A549 (cell line): Measurements from ENCODE around the gene MRPL9.

ENCODE experiments used
- CTCF ChIP-seq: fragments of >200 bp; sonication (Bioruptor Twin); formaldehyde crosslinking; IDR thresholded peaks from 3 replicates; pipeline ENCODE4 v1.5.1; 2016
- EP300 ChIP-seq, 2 experiments: fragments of >200 bp; sonication (Bioruptor Twin); formaldehyde crosslinking; IDR thresholded peaks; 2 replicates in 1 of 2; 3 replicates in 1 of 2; pipeline ENCODE4 v1.6.1; 2016 to 2017
- GATA3 ChIP-seq: IDR thresholded peaks from 2 replicates; pipeline ENCODE4 v1.6.1; 2012; ENCODE audit warnings: borderline replicate concordance
- HDAC2 ChIP-seq: fragments of 200-600 bp; sonication (generic); IDR thresholded peaks from 2 replicates; pipeline ENCODE4 v1.6.1; 2016
- MAFK ChIP-seq: fragments of 450-650 bp; IDR thresholded peaks from 2 replicates; pipeline ENCODE4 v1.6.1; 2014; ENCODE audit not compliant: partially characterized antibody
- POLR2A ChIP-seq: IDR thresholded peaks from 2 replicates; pipeline ENCODE4 v1.6.1; 2012; ENCODE audit warnings: mild to moderate bottlenecking, low read length
- REST ChIP-seq: fragments of 200-600 bp; sonication (generic); IDR thresholded peaks from 2 replicates; pipeline ENCODE4 v1.6.1; 2016; ENCODE audit warnings: antibody characterized with exemption, mild to moderate bottlenecking, moderate library complexity
- RNF2 ChIP-seq: fragments of 200-600 bp; sonication (generic); IDR thresholded peaks from 2 replicates; pipeline ENCODE4 v1.6.1; 2016; ENCODE audit warnings: low read depth, mild to moderate bottlenecking, antibody characterized with exemption, moderate library complexity, borderline replicate concordance
- SMC3 ChIP-seq: fragments of >200 bp; sonication (Bioruptor Twin); formaldehyde crosslinking; IDR thresholded peaks from 3 replicates; pipeline ENCODE4 v1.6.1; 2018; ENCODE audit warnings: inconsistent platforms
- TFCP2L1 ChIP-seq: fragments of 250-450 bp; sonication (Bioruptor Pico); IDR thresholded peaks from 2 replicates; pipeline ENCODE4 v1.5.0; 2021; ENCODE audit warnings: mild to moderate bottlenecking
- TF ChIP-seq, protein P1 (sequence below): IDR thresholded peaks from 2 replicates; pipeline ENCODE4 v1.6.1; 2012

DNA sequence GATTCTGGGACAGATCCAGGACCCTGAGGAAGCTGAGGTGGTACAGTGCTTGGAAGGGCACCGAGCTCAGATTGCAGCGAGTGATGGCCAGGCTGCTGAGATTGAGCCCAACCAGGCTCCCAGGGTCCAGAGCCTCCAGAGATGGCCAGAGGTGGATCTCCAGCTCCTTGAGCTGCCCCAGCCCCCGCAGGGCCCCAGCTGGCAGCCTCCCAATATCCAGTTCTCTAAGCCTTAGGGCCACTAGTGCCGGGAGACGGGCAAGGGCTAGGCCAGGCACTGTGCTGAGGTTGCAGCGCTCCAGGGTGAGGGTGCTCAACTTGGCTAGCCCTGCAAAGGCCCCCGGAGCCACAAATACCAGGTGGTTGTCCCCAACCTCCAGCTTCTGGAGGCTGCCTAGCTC, 38.5 kb upstream of the MRPL9 start:
- TF ChIP-seq RNF2 (no peak), TFCP2L1 (CRISPR knock-in tag) (no peak), HDAC2 (no peak), CTCF (no peak), MAFK (no peak), GATA3 (no peak), EP300 (IDR thresholded peaks at IDR 0.05) (no peak), POLR2A (no peak), REST (no peak), SMC3 (no peak)
- TF ChIP-seq, protein P1, sequence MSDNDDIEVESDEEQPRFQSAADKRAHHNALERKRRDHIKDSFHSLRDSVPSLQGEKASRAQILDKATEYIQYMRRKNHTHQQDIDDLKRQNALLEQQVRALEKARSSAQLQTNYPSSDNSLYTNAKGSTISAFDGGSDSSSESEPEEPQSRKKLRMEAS, result no peak
